ENCODE measurements around the gene PRKG1. TPM values are rescaled to one million over a fixed set of nuclear protein-coding genes. Genes with fewer than 3 reads are reported as not detected.

The PRKG1 gene
- total RNA-seq, 1 donor from 2014 or later = 1.2 TPM

DNA sequence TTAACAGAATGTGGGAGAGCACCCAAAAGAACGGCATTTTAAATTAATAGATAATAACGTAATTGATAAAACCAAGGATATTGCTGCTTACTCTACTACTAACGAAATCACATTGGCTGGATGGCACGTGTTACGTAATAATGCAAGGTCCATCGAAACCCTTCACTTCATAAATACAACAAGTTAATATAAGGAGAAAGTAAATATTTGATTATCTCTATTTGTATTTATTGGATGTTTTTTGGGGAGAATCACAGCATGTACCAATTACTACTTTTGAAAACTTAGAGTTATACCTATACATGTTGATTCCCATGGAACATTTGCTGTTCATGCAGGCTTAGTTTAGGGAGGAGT lies 1.6 kb downstream of the PRKG1 start:
- DNase-seq (ENCODE audit: low spot score) (no peak), ATAC-seq (no peak)

GRCh38 chr10:51076299-51076841 lies 2.1 kb downstream of the PRKG1 start:
- DNase-seq (ENCODE audit: low spot score) (no peak), ATAC-seq (no peak)

DNA sequence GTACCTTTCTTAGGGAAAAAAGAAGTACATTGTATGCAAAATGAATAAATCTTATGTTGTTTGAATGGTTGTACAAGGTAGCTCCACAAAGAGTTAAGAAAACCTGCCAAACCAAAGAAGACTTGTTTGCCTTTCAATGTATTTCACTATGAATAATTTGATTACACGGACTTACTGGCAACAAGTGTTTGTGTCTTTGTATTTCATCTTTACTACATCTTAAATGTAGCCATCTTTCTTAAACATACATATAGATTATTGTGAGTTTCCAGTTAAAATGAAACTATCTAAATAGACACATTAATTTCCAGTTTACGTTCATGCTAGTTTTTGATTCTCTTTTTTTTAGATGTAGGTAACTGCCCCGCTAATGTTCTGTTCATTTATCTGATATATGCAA lies 2.8 kb downstream of the PRKG1 start:
- ATAC-seq = no peak
- no peak for DNase-seq (ENCODE audit: low spot score)

DNA sequence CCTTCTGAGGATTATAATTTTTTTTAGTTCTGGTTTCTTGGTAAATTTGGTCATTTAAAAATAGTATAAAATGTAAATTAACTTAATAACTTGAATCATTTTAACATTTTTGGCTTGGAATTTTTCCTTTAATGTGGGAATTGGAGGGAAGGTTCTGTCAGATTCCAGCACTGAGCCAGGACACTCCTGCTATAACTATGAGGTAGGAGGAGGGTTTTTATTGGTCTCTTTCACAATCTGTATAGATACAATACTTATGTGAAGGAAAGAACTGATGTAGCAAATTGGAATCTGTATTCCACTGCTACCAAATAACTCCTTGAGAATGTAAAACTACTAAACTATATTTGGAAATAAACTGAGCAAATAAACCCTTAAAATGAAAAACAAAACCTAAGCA lies 3.2 kb downstream of the PRKG1 start:
- no peak for DNase-seq (ENCODE audit: low spot score)
- ATAC-seq = no peak

DNA sequence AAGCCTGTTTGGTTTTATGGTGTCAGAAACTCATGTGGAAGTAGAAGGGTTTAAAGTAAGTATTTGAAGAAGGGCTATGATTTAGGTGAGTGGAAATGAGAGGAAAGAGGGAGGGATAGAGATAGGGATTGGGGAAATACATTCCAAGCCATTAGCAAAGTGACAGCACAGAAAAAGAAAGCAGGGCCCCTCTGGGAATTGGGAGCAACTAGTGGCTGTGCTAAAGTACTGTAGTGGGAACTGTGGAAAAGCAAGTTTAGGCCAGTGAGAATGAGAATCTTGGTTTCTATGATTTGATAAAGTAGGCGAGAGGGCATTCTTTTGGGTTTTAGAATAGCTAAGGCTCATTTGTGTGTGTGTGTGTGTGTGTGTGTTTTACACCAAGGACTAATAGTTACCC lies 5.0 kb downstream of the PRKG1 start:
- no peak for ATAC-seq
- DNase-seq (ENCODE audit: low spot score) = no peak

DNA sequence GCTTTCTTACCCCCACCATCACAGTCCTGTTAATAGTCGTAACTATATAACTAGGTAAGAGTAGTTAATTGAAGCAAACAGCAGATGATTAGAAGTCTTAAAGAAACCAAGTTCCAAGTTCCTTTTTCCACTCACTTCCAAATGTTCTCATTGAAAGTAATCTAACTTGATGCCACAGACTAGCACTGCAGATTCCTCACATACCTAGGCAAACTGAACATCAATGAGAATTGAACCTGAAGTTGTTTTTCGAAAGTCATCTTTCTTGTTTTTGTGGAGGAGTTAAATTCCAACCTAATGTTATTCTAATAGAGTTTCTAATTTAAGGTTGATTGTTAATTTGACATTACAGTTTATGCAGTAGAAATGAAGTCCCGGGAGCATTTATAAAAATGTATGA lies 5.5 kb downstream of the PRKG1 start:
- no peak for DNase-seq (ENCODE audit: low spot score)
- no peak for ATAC-seq

DNA sequence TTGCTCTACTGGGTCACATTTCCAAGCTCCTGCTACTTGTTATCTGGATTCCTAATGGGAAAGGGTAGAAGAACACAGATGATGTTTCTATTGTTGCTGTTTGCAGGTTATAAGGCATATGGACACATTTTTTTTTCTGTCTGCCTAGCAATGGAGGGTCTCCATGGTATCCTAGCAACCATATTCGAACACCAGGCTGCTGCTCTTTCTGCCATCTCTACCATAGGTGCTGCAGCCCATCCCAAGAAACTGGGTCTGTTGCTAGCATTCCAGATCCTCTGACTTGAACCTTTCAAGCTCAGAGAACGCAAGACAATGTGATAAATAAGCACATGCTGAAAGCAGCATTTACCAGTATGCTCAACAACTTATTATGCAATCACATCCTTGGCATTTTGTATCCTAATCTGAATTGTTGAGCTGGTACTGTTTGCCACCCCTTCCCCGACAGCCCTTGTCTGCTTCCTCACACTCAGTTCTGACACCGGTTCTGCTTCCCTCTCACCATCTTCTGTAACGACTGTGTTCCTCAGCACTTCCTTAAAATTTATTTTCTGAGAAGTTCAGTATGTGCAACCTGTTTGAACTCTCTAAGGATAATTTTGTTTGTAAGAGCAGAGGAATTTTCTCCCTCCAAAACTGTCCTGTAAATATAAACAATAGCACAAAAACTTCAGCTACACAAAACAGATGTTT lies 6.2 kb downstream of the PRKG1 start:
- DNase-seq (ENCODE audit: low spot score) (no peak), ATAC-seq (no peak)

- DNase-seq (ENCODE audit: low spot score) (no peak), ATAC-seq (no peak)
Observed at GRCh38 chr10:51082857-51083256, 8.6 kb downstream of the PRKG1 start.

GRCh38 chr10:51083356-51083853 lies 9.1 kb downstream of the PRKG1 start:
- ATAC-seq (no peak), DNase-seq (ENCODE audit: low spot score) (no peak)

DNA sequence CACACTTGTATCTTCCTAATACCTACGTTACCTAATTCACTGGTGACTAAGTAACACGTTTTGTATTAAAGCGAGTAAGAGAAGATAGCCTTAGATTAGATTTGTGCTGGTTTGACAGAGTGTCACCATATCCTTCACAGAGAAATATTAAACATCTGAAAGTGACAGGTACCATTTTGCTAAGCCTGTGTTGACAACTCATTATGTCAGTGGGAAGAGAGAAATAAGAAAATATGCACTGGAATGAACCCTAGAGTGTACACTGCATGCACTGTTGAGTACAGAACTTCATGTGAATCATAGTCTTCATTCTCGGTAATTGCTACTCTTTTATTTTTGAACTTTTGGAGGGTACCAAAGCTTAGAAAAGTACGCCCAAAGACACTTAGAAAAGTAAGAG lies 10.9 kb downstream of the PRKG1 start:
- DNase-seq (ENCODE audit: low spot score) (no peak), ATAC-seq (no peak)

- DNase-seq (ENCODE audit: low spot score) = no peak
- ATAC-seq = no peak
Observed at GRCh38 chr10:51086710-51087109, 12.4 kb downstream of the PRKG1 start.

- DNase-seq (ENCODE audit: low spot score) (no peak), ATAC-seq (no peak)
Observed at GRCh38 chr10:51087114-51087513, 12.8 kb downstream of the PRKG1 start.

DNA sequence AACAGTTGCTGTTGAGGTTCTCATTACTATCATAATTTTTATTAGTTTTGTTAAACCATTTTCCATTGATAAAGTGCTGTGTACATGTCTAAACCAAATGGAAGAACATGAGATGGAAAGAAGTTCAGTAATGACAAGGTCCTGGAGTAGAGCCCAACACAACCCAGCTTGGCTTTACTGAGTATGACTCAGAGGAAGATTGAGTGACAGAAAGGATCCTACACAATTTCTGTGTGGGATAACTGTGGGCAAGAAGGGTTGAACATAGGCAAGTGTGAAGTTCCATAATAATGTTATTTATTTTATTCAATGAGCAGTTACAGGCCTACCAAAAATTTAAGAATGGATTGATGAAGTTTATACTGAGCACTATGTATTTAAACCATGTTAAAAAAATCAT lies 15.9 kb downstream of the PRKG1 start:
- DNase-seq (ENCODE audit: low spot score) (no peak), ATAC-seq (no peak)

DNA sequence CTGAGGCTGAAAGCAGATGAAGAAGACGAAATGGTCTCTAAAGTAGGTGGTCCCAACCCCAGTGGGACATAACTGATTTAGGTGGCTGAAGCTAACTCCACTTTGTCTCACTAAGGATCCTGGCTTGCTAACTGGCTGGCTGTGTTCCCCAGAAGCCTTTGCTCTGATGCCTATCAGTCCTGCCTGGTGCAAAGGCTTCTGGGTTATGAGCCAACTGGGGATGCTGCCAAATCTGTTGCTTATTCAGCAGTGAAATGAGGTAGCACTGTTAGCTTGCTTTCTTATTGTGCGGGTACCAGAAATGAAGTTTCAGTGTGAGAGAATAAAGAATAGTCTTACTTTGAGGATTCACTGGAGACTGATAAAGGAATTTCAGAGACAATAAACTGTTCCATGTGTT lies 18.1 kb downstream of the PRKG1 start:
- peak; percentile 78 for DNase-seq (ENCODE audit: low spot score)
- peak; percentile 90 for ATAC-seq

GRCh38 chr10:51095444-51095843 lies 21.2 kb downstream of the PRKG1 start:
- ATAC-seq (no peak), DNase-seq (ENCODE audit: low spot score) (no peak)

DNA sequence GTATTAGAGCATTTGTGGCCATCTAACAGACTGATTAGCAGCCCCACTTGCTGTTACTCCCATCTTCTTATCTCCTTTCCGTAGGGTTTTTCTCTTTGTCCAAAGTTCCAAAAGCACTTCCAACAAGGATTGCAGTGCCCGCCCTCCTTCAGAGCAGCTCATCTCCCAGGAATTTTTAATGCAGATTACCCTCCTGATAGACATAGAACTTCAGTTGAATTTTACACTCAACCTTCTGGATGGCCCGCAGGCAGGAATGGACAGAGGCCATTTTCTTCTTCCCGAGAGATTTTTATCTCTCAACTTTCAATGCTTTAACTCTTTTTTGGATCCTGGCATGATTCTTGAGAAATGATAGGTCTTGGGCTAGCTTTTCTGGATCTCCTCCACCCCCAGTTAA lies 23.3 kb downstream of the PRKG1 start:
- ATAC-seq (no peak), DNase-seq (ENCODE audit: low spot score) (no peak)

DNA sequence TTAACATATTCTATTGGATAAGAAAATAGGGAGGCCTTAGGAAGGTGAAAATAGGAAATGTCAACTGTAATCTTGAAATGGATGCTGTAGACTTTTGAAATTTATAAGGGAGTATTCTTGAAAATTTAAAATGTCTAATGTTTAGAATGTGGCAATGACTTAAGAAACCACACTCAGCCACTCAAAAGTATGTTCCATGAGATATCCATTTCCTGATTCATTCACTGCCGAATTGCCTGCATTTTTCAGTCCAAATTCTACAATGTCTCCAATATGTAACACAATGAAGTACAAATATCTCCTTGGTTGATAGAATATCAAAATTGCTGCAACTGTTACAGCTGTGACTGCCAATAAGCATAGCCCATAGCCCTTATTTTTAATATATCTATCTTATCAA lies 25.9 kb downstream of the PRKG1 start:
- DNase-seq (ENCODE audit: low spot score) (no peak), ATAC-seq (no peak)

DNA sequence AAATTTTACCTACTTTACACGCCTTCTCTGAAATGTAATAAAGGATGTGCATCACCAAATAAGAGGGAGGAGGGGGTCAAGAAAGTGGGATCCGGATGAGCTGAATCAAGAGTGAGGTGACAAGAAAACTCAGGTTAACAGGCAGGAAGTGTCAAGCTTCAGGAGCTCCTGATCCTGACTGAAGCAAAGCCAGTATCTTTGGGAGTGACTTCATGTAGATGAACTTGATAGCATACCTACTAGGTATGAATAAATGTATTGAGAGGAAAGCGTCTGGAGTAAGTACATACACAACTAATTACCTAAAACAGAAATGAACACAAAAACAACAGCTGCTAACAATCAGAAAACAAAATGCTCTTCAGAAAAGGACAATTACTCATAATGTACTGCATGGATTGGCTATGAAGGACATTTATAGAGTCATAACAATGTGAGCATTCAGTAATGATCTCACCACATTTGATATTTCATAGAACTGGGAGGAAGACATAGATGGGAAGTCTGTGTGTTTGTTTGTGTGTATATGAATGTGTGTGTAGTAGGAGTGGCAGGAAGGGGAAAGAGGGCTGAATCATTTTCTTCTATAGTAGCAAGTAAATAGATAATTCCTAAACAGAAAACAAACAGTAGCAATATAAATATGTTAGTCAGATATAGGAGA lies 29.4 kb downstream of the PRKG1 start:
- DNase-seq (ENCODE audit: low spot score) (no peak), ATAC-seq (no peak)

DNA sequence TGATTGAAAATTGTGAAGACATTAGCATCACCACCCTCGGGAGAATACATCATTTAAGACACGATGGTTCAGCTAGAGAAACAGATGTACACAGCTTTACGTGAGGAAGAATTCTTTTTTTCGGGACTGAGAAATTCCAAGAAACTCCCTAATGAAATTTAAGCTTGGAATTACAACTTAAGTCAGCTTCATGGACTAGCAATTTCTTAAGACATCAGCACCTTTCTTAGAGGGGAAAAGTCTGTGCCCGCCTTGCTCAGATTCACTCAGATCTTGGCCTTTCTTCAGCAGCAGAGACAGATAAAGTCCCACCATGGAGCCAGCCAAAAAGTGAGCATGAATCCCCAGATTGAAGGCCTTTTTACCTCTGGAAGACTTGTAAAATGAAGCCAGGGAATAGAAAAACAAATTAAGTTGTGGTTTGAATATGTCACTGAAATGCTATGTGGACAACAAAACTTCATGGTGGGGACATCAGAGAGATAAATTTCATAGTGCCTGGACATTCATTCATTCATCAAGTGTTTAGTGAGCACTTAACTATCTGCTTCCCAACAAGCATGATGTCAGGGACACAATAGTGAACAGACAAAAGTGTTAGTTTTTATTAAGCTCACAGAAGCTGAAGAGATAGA lies 32.1 kb downstream of the PRKG1 start:
- ATAC-seq (no peak), DNase-seq (ENCODE audit: low spot score) (no peak)

DNA sequence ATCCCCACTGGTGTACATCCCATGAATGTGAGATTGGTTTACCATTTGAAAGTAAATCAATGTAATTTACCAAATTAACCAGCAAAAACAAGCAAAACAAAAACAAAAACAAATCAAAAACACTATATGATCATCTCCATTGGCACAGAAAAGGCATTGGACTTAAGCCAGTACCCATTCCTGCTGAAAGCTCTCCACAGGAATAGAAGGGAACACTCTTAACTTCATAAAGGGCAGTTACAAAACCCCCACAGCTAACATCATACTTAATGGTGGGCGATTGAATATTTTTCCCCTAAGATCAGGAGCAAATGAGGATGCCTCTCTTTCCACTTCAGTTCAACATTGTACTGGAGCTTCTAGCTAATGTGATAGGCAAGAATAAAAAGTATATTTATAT lies 34.1 kb downstream of the PRKG1 start:
- DNase-seq (ENCODE audit: low spot score) (no peak), ATAC-seq (no peak)

GRCh38 chr10:51109801-51110533 lies 35.7 kb downstream of the PRKG1 start:
- no peak for ATAC-seq
- no peak for DNase-seq (ENCODE audit: low spot score)

Measured in left lobe of liver (tissue), 2 donors.